Measurements from ENCODE around the gene DCTN2.

- TF ChIP-seq GATA2 (IDR thresholded peaks at IDR 0.05; ENCODE audit: low read depth, low read length), result no peak
- TF ChIP-seq GATA3 (IDR thresholded peaks at IDR 0.05; ENCODE audit: low read depth, low read length), result no peak
Measured at GRCh38 chr12:57518176-57518919, 28.6 kb downstream of the DCTN2 start.

Measured in SH-SY5Y (cell line).